Measurements from ENCODE around the gene MBNL1.

GRCh38 chr3:152321955-152322377 is 53.2 kb downstream of the MBNL1 start:
- TF ChIP-seq EZH2 (IDR thresholded peaks at IDR 0.05) (no peak), CTCF (IDR thresholded peaks at IDR 0.05) (no peak), EZH2phosphoT487 (IDR thresholded peaks at IDR 0.05) (no peak)

Measured in neural progenitor cell (in vitro differentiated cells).